A549 (cell line): ENCODE measurements around the gene PPOX. TPM values are rescaled to one million over a fixed set of nuclear protein-coding genes. Genes with fewer than 3 reads are reported as not detected.
A peak's percentile ranks its signal among the peaks of the same experiment; 100 is the strongest.

ENCODE experiments used
- ATAC-seq, 2 experiments: fragments of 200-7000 bp in 1 of 2; fragments of >200 bp in 1 of 2; cut with Nextera tagmentation in 1 of 2; cut with Tn5 transposase in 1 of 2; 3 replicates each; pipeline versions ENCODE4 v1.8.0 to v1.9.1; 2018 to 2020; ENCODE audit warnings: mild to moderate bottlenecking in 1 of 2, moderate library complexity in 1 of 2
- CTCF ChIA-PET: fragments of 300-600 bp; sonication (Branson Sonifier 250); formaldehyde crosslinking; extraction: SDS; loops from one replicate; lab custom pipeline; 2021; ENCODE audit warnings: antibody characterized with exemption, inconsistent platforms; lab: Yijun Ruan, JAX
- POLR2A ChIA-PET: fragments of 350-600 bp; formaldehyde crosslinking; extraction: SDS; loops from one replicate; lab custom pipeline; 2021; ENCODE audit warnings: antibody characterized with exemption, inconsistent platforms; lab: Yijun Ruan, JAX
- DNase-seq, 2 experiments: peaks; one replicate each; pipeline versions ENCODE4 v3.0.0 to v3.0.0-alpha.2; 2011 to 2016; ENCODE audit warnings: low read depth in 1 of 2, low spot score in 1 of 2
- FAIRE-seq: peaks from 2 replicates; lab custom pipeline; 2011; peaks lifted over from hg19 to GRCh38; lab: Jason Lieb, UNC
- H3K27ac ChIP-seq, 2 experiments: fragments of >200 bp; sonication (Bioruptor Twin); formaldehyde crosslinking; 3 replicates each; pipeline ENCODE4 v1.5.1; 2016 to 2017
- H3K4me1 ChIP-seq: fragments of >200 bp; sonication (Bioruptor Twin); formaldehyde crosslinking; 3 replicates; pipeline ENCODE4 v1.6.1; 2016
- H3K4me2 ChIP-seq: fragments of >200 bp; sonication (Bioruptor Twin); formaldehyde crosslinking; 3 replicates; pipeline ENCODE4 v1.6.1; 2016
- H3K4me3 ChIP-seq: fragments of >200 bp; sonication (Bioruptor Twin); formaldehyde crosslinking; 3 replicates; pipeline ENCODE4 v1.5.1; 2016
- H3K9me3 ChIP-seq: fragments of >200 bp; sonication (Bioruptor Twin); formaldehyde crosslinking; 3 replicates; pipeline ENCODE4 v1.6.1; 2016
- CHD2 ChIP-seq: fragments of 150-350 bp; IDR thresholded peaks from 2 replicates; pipeline ENCODE4 v1.6.1; 2014; ENCODE audit warnings: low read length; ENCODE audit not compliant: partially characterized antibody
- CTCF ChIP-seq: fragments of >200 bp; sonication (Bioruptor Twin); formaldehyde crosslinking; IDR thresholded peaks from 3 replicates; pipeline ENCODE4 v1.5.1; 2016
- EHF ChIP-seq: fragments of 250-450 bp; sonication (Bioruptor Pico); IDR thresholded peaks from 2 replicates; pipeline ENCODE4 v1.5.0; 2020; ENCODE audit warnings: mild to moderate bottlenecking
- FOSL2 ChIP-seq, 2 experiments: fragments of 450-650 bp in 1 of 2; fragments of >200 bp in 1 of 2; sonication (Bioruptor Twin) in 1 of 2; formaldehyde crosslinking; IDR thresholded peaks; 2 replicates each; pipeline versions ENCODE4 v1.5.0 to v1.6.1; 2016 to 2020; ENCODE audit warnings: mild to moderate bottlenecking in 1 of 2, moderate library complexity in 1 of 2
- JUN ChIP-seq, 2 experiments: fragments of >200 bp; sonication (Bioruptor Twin); formaldehyde crosslinking; IDR thresholded peaks; 2 replicates in 1 of 2; 3 replicates in 1 of 2; pipeline ENCODE4 v1.6.1; 2016 to 2017
- KDM1A ChIP-seq: fragments of 200-600 bp; sonication (generic); IDR thresholded peaks from 2 replicates; pipeline ENCODE4 v1.6.1; 2016; ENCODE audit warnings: low read depth, mild to moderate bottlenecking
- MAFK ChIP-seq: fragments of 450-650 bp; IDR thresholded peaks from 2 replicates; pipeline ENCODE4 v1.6.1; 2014; ENCODE audit not compliant: partially characterized antibody
- MYC ChIP-seq: IDR thresholded peaks from 2 replicates; pipeline ENCODE4 v1.6.1; 2012; ENCODE audit warnings: mild to moderate bottlenecking, inconsistent platforms, low read length, improper control_type of control experiment, borderline replicate concordance
- PHF8 ChIP-seq: fragments of 200-600 bp; sonication (generic); IDR thresholded peaks from 2 replicates; pipeline ENCODE4 v1.6.1; 2016; ENCODE audit warnings: low read depth, mild to moderate bottlenecking, antibody characterized with exemption, moderate library complexity, borderline replicate concordance
- RAD21 ChIP-seq, 2 experiments: fragments of >200 bp in 1 of 2; sonication (Bioruptor Twin) in 1 of 2; formaldehyde crosslinking in 1 of 2; IDR thresholded peaks in 1 of 2; conservative IDR thresholded peaks in 1 of 2; 2 replicates in 1 of 2; 3 replicates in 1 of 2; pipeline ENCODE4 v1.6.1; 2012 to 2018; ENCODE audit warnings: inconsistent platforms in 1 of 2
- REST ChIP-seq: fragments of 200-600 bp; sonication (generic); IDR thresholded peaks from 2 replicates; pipeline ENCODE4 v1.6.1; 2016; ENCODE audit warnings: antibody characterized with exemption, mild to moderate bottlenecking, moderate library complexity
- RFX5 ChIP-seq: fragments of 450-650 bp; IDR thresholded peaks from 2 replicates; pipeline ENCODE4 v1.7.1; 2014; ENCODE audit warnings: antibody characterized with exemption, mild to moderate bottlenecking, moderate library complexity
- SMC3 ChIP-seq: fragments of >200 bp; sonication (Bioruptor Twin); formaldehyde crosslinking; IDR thresholded peaks from 3 replicates; pipeline ENCODE4 v1.6.1; 2018; ENCODE audit warnings: inconsistent platforms
- TFCP2L1 ChIP-seq: fragments of 250-450 bp; sonication (Bioruptor Pico); IDR thresholded peaks from 2 replicates; pipeline ENCODE4 v1.5.0; 2021; ENCODE audit warnings: mild to moderate bottlenecking
- ZC3H11A ChIP-seq: fragments of 450-650 bp; IDR thresholded peaks from 2 replicates; pipeline ENCODE4 v1.6.1; 2014; ENCODE audit warnings: antibody characterized with exemption, mild to moderate bottlenecking
- ZNF302 ChIP-seq: fragments of 250-450 bp; sonication (Bioruptor Pico); IDR thresholded peaks from 2 replicates; pipeline ENCODE4 v1.9.0; 2021; ENCODE audit warnings: inconsistent platforms, mild to moderate bottlenecking, moderate library complexity
- WGBS: methylation state at CpG from one replicate; pipeline ENCODE4 v1.1.6; 2017; ENCODE audit errors: missing lambda C conversion rate; 5-methylcytosine and 5-hydroxymethylcytosine counted together
- polyA plus RNA-seq, 4 experiments: library from polyadenylated mRNA; depleted of rRNA in 3 of 4; stranded (reverse); fragments of >200 nt; fragmentation: RNase III in 1 of 4; extraction: RNeasy Plus Mini Kit Qiagen cat#74134 plus additional on column Dnase treatment in 1 of 4; gene quantifications; 2 replicates in 3 of 4; 3 replicates in 1 of 4; pipeline ENCODE4 v1.2.3, GENCODE V29; 2011 to 2017
- TF ChIP-seq, protein P1 (sequence below): IDR thresholded peaks from 2 replicates; pipeline ENCODE4 v1.6.1; 2012
- TF ChIP-seq, protein P2 (sequence below): fragments of 150-350 bp; IDR thresholded peaks from 2 replicates; pipeline ENCODE4 v1.6.1; 2014; ENCODE audit warnings: low read depth, mild to moderate bottlenecking, low read length

The PPOX gene
- polyA plus RNA-seq, 2 of the 4 experiments (the other 2 are of a cell fraction) = 13.8 to 14.1 TPM

- CTCF ChIA-PET = interaction anchor here (0.6 to 18.8 kb wide), 3 partner anchors 19 to 1929 kb away, joined by 4 to 200 read pairs (median 4); no protein-coding TSS in a partner anchor
- FAIRE-seq (no peak), DNase-seq (no peak), ATAC-seq (no peak)
- Histone ChIP-seq H3K4me2 (no peak overlapping the region), H3K9me3 (no peaks in the 10 kb centered on the region), H3K27ac (no peak overlapping the region), H3K4me1 (peaks cover 29% of the 10 kb centered on the region), H3K4me3 (no peak overlapping the region)
- TF ChIP-seq, protein P1, sequence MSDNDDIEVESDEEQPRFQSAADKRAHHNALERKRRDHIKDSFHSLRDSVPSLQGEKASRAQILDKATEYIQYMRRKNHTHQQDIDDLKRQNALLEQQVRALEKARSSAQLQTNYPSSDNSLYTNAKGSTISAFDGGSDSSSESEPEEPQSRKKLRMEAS = no peak
- 71% methylated on average over 4 of the region's 5 CpGs for WGBS
- POLR2A ChIA-PET = no interaction called here
Observed at GRCh38 chr1:161199506-161200139, 33.4 kb downstream of the PPOX start.

DNA sequence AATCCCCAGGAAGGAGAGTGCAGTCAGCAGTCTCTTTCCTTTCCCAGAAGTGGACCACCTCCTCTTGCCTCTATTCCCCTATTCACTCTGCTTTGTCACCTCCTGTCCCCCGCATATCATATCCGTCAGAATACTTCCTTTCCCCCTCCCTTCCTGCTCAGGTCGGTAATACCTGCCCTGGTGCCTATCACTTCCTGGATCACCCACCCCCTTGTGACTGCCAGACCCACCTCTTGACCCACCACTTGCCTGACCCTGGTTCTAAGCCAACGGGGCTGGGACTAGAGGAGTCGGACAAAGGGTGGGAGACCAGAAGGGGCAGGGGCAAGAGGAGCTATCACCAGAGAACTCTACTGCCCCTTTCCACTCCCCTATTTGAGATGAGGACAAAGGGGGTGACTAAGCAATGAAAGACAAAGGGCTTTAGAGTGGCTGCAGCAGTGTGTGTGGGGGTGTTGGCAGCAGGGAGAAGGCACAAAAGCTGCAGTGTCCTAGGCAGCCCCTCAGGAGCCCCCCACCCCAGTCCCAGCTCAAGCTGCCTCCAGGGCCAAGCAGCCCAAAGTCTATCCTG is 34.3 kb downstream of the PPOX start:
- TF ChIP-seq MAFK (no peak), ZNF302 (CRISPR knock-in tag) (no peak), KDM1A (no peak), CTCF (no peak), RAD21 (conservative IDR thresholded peaks at IDR 0.05 in 1 of 2, IDR thresholded peaks at IDR 0.05 in 1 of 2) (no peak), TFCP2L1 (CRISPR knock-in tag) (no peak), FOSL2 (IDR thresholded peaks at IDR 0.05) (no peak), FOSL2 (CRISPR knock-in tag; IDR thresholded peaks at IDR 0.05) (no peak), RFX5 (no peak), EHF (CRISPR knock-in tag) (no peak), MYC (no peak)
- TF ChIP-seq, protein P2, sequence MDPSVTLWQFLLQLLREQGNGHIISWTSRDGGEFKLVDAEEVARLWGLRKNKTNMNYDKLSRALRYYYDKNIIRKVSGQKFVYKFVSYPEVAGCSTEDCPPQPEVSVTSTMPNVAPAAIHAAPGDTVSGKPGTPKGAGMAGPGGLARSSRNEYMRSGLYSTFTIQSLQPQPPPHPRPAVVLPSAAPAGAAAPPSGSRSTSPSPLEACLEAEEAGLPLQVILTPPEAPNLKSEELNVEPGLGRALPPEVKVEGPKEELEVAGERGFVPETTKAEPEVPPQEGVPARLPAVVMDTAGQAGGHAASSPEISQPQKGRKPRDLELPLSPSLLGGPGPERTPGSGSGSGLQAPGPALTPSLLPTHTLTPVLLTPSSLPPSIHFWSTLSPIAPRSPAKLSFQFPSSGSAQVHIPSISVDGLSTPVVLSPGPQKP = no peak
- TF ChIP-seq, all 56 proteins: peak for 0
- ChIA-PET POLR2A (no interaction called here), CTCF (interaction anchor here (1.1 to 18.8 kb wide), 5 partner anchors 9 to 183 kb away, joined by 3 to 319 read pairs (median 93); partner anchors contain the start of genes APOA2, FCER1G, PPOX and TOMM40L)
- Histone ChIP-seq H3K4me2 (no peak overlapping the region), H3K27ac (peak overlapping the region in 1 of 2 experiments; percentile 93; a peak in 3 of 6 replicates), H3K4me3 (no peak overlapping the region), H3K4me1 (peaks cover 29% of the 10 kb centered on the region), H3K9me3 (no peaks in the 10 kb centered on the region)
- FAIRE-seq (no peak), DNase-seq (no peak), ATAC-seq (no peak)
- 88% methylated on average over 5 of the region's 5 CpGs for WGBS

GRCh38 chr1:161200992-161201835 is 35.0 kb downstream of the PPOX start:
- peak overlapping the region; percentile 70 for H3K4me2 ChIP-seq
- H3K9me3 ChIP-seq = no peaks in the 10 kb centered on the region
- peaks cover 29% of the 10 kb centered on the region for H3K4me1 ChIP-seq
- FAIRE-seq (no peak), DNase-seq (no peak), ATAC-seq (no peak)
- ChIA-PET CTCF (interaction anchor here (1.1 to 18.8 kb wide), 8 partner anchors 9 to 182 kb away, joined by 3 to 319 read pairs (median 6); partner anchors contain the start of genes APOA2, FCER1G, PPOX and TOMM40L), POLR2A (interaction anchor here (0.5 to 1.8 kb wide), 15 partner anchors 7 to 188 kb away, joined by 3 to 23 read pairs (median 5); partner anchors contain the start of genes PPOX, SDHC, TOMM40L and UFC1)
- peak overlapping the region; percentile 76 to 93 for H3K27ac ChIP-seq
- peak overlapping the region; percentile 36 for H3K4me3 ChIP-seq
- WGBS = 95% methylated on average over 13 of the region's 13 CpGs
- no peak for TF ChIP-seq ZC3H11A
- TF ChIP-seq TFCP2L1 (CRISPR knock-in tag) = no peak
- TF ChIP-seq REST = no peak
- TF ChIP-seq, protein P1 = no peak
- TF ChIP-seq CTCF = no peak
- TF ChIP-seq SMC3 = no peak
- no peak for TF ChIP-seq JUN (IDR thresholded peaks at IDR 0.05)
- no peak for TF ChIP-seq CHD2
- TF ChIP-seq PHF8 = no peak
